OCI-LY7 (cell line): ENCODE results near the gene CCDC124. TPM values are rescaled to one million over a fixed set of nuclear protein-coding genes. Genes with fewer than 3 reads are reported as not detected.

Experiments used
- BruUV-seq: library from RNA; stranded (reverse); fragments of 400-500 nt; replicated peaks from 2 replicates; lab custom pipeline; 2021; lab: Mats Ljungman, UMichigan
- CTCF ChIA-PET: fragments of 300-600 bp; sonication (Branson Sonifier 250); formaldehyde crosslinking; loops from one replicate; lab custom pipeline; 2022; ENCODE audit warnings: antibody characterized with exemption; ENCODE audit not compliant: unreplicated experiment; lab: Charles Lee
- POLR2A ChIA-PET: fragments of 300-600 bp; sonication (Branson Sonifier 250); formaldehyde crosslinking; loops from one replicate; lab custom pipeline; 2022; ENCODE audit warnings: antibody characterized with exemption; lab: Charles Lee
- DNase-seq: peaks from one replicate; pipeline ENCODE4 v3.0.0-alpha.2; 2015; ENCODE audit warnings: low spot score
- H2AFZ ChIP-seq: fragments of 200-600 bp; sonication (generic), shearing (Covaris generic); 2 replicates; pipeline ENCODE4 v1.6.1; 2014; ENCODE audit warnings: mild to moderate bottlenecking, antibody characterized with exemption, low read length, moderate library complexity
- H3K27ac ChIP-seq: fragments of 200-600 bp; sonication (generic); 2 replicates; pipeline ENCODE4 v1.5.1; 2014; ENCODE audit warnings: mixed run types, low read depth, mild to moderate bottlenecking, moderate library complexity, low read length, inconsistent platforms; ENCODE audit not compliant: poor library complexity, severe bottlenecking
- H3K36me3 ChIP-seq: fragments of 200-600 bp; sonication (generic); 2 replicates; pipeline ENCODE4 v1.6.1; 2014; ENCODE audit warnings: mild to moderate bottlenecking, antibody characterized with exemption, low read length, moderate library complexity, mixed read lengths; ENCODE audit not compliant: insufficient read depth
- H3K4me1 ChIP-seq: fragments of 200-600 bp; sonication (generic); 2 replicates; pipeline ENCODE4 v1.5.1; 2014; ENCODE audit warnings: mild to moderate bottlenecking, low read length; ENCODE audit not compliant: insufficient read depth, poor library complexity, severe bottlenecking
- H3K4me2 ChIP-seq: fragments of 200-600 bp; sonication (generic); 2 replicates; pipeline ENCODE4 v1.6.1; 2014; ENCODE audit warnings: mild to moderate bottlenecking, low read length
- H3K4me3 ChIP-seq: fragments of 200-600 bp; sonication (generic); 2 replicates; pipeline ENCODE4 v1.5.1; 2014; ENCODE audit warnings: mild to moderate bottlenecking, low read depth, low read length; ENCODE audit not compliant: poor library complexity, severe bottlenecking
- H3K79me2 ChIP-seq: fragments of 200-600 bp; sonication (generic); 2 replicates; pipeline ENCODE4 v1.6.1; 2016; ENCODE audit warnings: low read depth, mild to moderate bottlenecking, low read length, moderate library complexity, mixed read lengths; ENCODE audit not compliant: insufficient read depth
- H3K9me2 ChIP-seq: fragments of 200-600 bp; sonication (generic); 2 replicates; pipeline ENCODE4 v1.6.1; 2016; ENCODE audit warnings: mild to moderate bottlenecking, low read length, mixed read lengths; ENCODE audit not compliant: insufficient read depth
- H3K9me3 ChIP-seq: fragments of 200-600 bp; sonication (generic); 2 replicates; pipeline ENCODE4 v1.6.1; 2014; ENCODE audit warnings: mild to moderate bottlenecking, mixed run types, low read length, mixed read lengths
- H4K20me1 ChIP-seq: fragments of 200-600 bp; sonication (generic); 2 replicates; pipeline ENCODE4 v1.6.1; 2014; ENCODE audit warnings: mild to moderate bottlenecking, antibody characterized with exemption, low read length, moderate library complexity, mixed read lengths; ENCODE audit not compliant: insufficient read depth
- CTCF ChIP-seq: fragments of 200-600 bp; sonication (generic); conservative IDR thresholded peaks from 2 replicates; pipeline ENCODE4 v1.5.1; 2014; ENCODE audit warnings: mild to moderate bottlenecking, antibody characterized with exemption, low read length, moderate library complexity, mixed read lengths
- EZH2phosphoT487 ChIP-seq: fragments of 200-600 bp; sonication (generic); IDR thresholded peaks from 2 replicates; pipeline ENCODE4 v1.6.1; 2018; ENCODE audit warnings: low read depth, borderline replicate concordance, mild to moderate bottlenecking, mixed run types, antibody characterized with exemption, low read length, moderate library complexity, mixed read lengths
- intact Hi-C: fragments of 100-400 bp; cut with micrococcal nuclease; formaldehyde crosslinking; loops from one replicate; pipeline ENCODE4 v1.10.0; 2022; ENCODE audit not compliant: unreplicated experiment
- total RNA-seq, 2 experiments: library from RNA; depleted of rRNA in 1 of 2; stranded (reverse); fragments of >200 nt in 1 of 2; shearing (Covaris generic) in 1 of 2; gene quantifications; 2 replicates each; pipeline ENCODE4 v1.2.3, GENCODE V29; 2014 to 2022

The CCDC124 gene
- total RNA-seq, 2 experiments from 2014 or later = 57.5 to 106 TPM

- H3K9me2 ChIP-seq = no peaks in the 10 kb centered on the region
These were observed 12.3 kb upstream of the CCDC124 start for GRCh38 chr19:17920527-17920926.

GRCh38 chr19:17922138-17922537, 10.7 kb upstream of the CCDC124 start:
- no peaks in the 10 kb centered on the region for H4K20me1 ChIP-seq
- H3K27ac ChIP-seq = no peak overlapping the region
- intact Hi-C loops = no loop called here
- H3K4me2 ChIP-seq = no peak overlapping the region
- TF ChIP-seq EZH2phosphoT487 (no peak), CTCF (no peak)
- H3K9me3 ChIP-seq = no peaks in the 10 kb centered on the region
- H3K36me3 ChIP-seq = no peaks in the 10 kb centered on the region
- BruUV-seq = no TSS peak
- no peak overlapping the region for H2AFZ ChIP-seq
- H3K79me2 ChIP-seq = no peaks in the 10 kb centered on the region
- H3K4me3 ChIP-seq = no peak overlapping the region
- H3K4me1 ChIP-seq = no peaks in the 10 kb centered on the region
- POLR2A ChIA-PET = no interaction called here
- no peaks in the 10 kb centered on the region for H3K9me2 ChIP-seq
- CTCF ChIA-PET = no interaction called here
- DNase-seq = no peak

More at GRCh38 chr19:17920527-17920926, 12.3 kb upstream of the CCDC124 start:
- no peak for TF ChIP-seq EZH2phosphoT487
- no peak for TF ChIP-seq CTCF
- no peak overlapping the region for H3K4me3 ChIP-seq
- H3K4me1 ChIP-seq = no peaks in the 10 kb centered on the region
- DNase-seq = no peak
- H3K27ac ChIP-seq = no peak overlapping the region
- H4K20me1 ChIP-seq = no peaks in the 10 kb centered on the region
- POLR2A ChIA-PET = no interaction called here
- H3K36me3 ChIP-seq = no peaks in the 10 kb centered on the region
- no peaks in the 10 kb centered on the region for H3K9me3 ChIP-seq
- no peak overlapping the region for H3K4me2 ChIP-seq
- CTCF ChIA-PET = no interaction called here
- H2AFZ ChIP-seq = no peak overlapping the region
- intact Hi-C loops = no loop called here
- BruUV-seq = no TSS peak
- no peaks in the 10 kb centered on the region for H3K79me2 ChIP-seq

GRCh38 chr19:17926044-17926443, 6.8 kb upstream of the CCDC124 start:
- Histone ChIP-seq H3K27ac (no peak overlapping the region), H3K4me1 (no peaks in the 10 kb centered on the region), H3K79me2 (no peaks in the 10 kb centered on the region), H3K4me2 (no peak overlapping the region), H3K9me2 (no peaks in the 10 kb centered on the region), H3K4me3 (no peak overlapping the region), H4K20me1 (no peaks in the 10 kb centered on the region), H3K9me3 (no peaks in the 10 kb centered on the region), H3K36me3 (no peaks in the 10 kb centered on the region), H2AFZ (no peak overlapping the region)
- no peak for TF ChIP-seq EZH2phosphoT487
- TF ChIP-seq CTCF = no peak
- intact Hi-C loops = no loop called here
- DNase-seq = no peak
- no TSS peak for BruUV-seq
- POLR2A ChIA-PET = no interaction called here
- CTCF ChIA-PET = no interaction called here
